Activated naive CD4-positive, alpha-beta T cell treated with anti-CD3 and anti-CD28 coated beads, Interleukin-2, amount 10 ng/mL, durations not matched to agents 7 days and 5 days (primary cell): ENCODE results near the gene ARHGEF4.
A peak's percentile ranks its signal among the peaks of the same experiment; 100 is the strongest.

ENCODE experiments used
- CTCF ChIA-PET: fragments of 350-600 bp; sonication (Branson Sonifier 250); formaldehyde crosslinking; loops from one replicate; lab custom pipeline; 2021; ENCODE audit warnings: antibody characterized with exemption; lab: Charles Lee
- DNase-seq: peaks from one replicate; pipeline ENCODE4 v3.0.0-alpha.2; 2020
- H3K27ac Mint-ChIP-seq: one replicate; pipeline ENCODE4 v1.8.0; 2021; ENCODE audit warnings: mild to moderate bottlenecking, moderate library complexity, mixed read lengths
- H3K27me3 Mint-ChIP-seq: one replicate; pipeline ENCODE4 v1.8.0; 2021; ENCODE audit warnings: mild to moderate bottlenecking, mixed read lengths
- H3K36me3 Mint-ChIP-seq: one replicate; pipeline ENCODE4 v1.8.0; 2021; ENCODE audit warnings: mixed read lengths
- H3K4me1 Mint-ChIP-seq: one replicate; pipeline ENCODE4 v1.8.0; 2021; ENCODE audit warnings: mixed read lengths
- H3K4me3 Mint-ChIP-seq: one replicate; pipeline ENCODE4 v1.8.0; 2021; ENCODE audit warnings: mild to moderate bottlenecking, moderate library complexity, mixed read lengths
- H3K9me3 Mint-ChIP-seq: one replicate; pipeline ENCODE4 v1.8.0; 2021; ENCODE audit warnings: mixed read lengths

ARHGEF4 gene

GRCh38 chr2:131092458-131093005 lies 255.8 kb downstream of the ARHGEF4 start:
- Mint-ChIP-seq H3K4me3 (peak overlapping the region; percentile 87), H3K27ac (peak overlapping the region; percentile 89), H3K36me3 (peaks cover 18% of the 10 kb centered on the region), H3K27me3 (no peaks in the 10 kb centered on the region), H3K4me1 (peaks cover 24% of the 10 kb centered on the region), H3K9me3 (no peaks in the 10 kb centered on the region)
- CTCF ChIA-PET: interaction anchor here (1.4 kb wide), 1 partner anchor 16 kb away, joined by 3 read pairs; no protein-coding TSS in a partner anchor
- no peak for DNase-seq

- H3K36me3 Mint-ChIP-seq: peaks cover 11% of the 10 kb centered on the region
- peak; percentile 88 for DNase-seq
- CTCF ChIA-PET: interaction anchor here (1.4 kb wide), 1 partner anchor 16 kb away, joined by 3 read pairs; no protein-coding TSS in a partner anchor
- H3K27ac Mint-ChIP-seq: peak within 1 kb of the TSS; percentile 93
- no peaks in the 10 kb centered on the region for H3K27me3 Mint-ChIP-seq
- peaks cover 24% of the 10 kb centered on the region for H3K4me1 Mint-ChIP-seq
- peak within 1 kb of the TSS; percentile 87 for H3K4me3 Mint-ChIP-seq
- H3K9me3 Mint-ChIP-seq: no peaks in the 10 kb centered on the region
Observed at GRCh38 chr2:131093006-131093695, 256.4 kb downstream of the ARHGEF4 start, which contains the start of gene FAM168B. FAM168B (minus strand) TSS chr2:131093460; CDS start chr2:131082646, 10,814 bp downstream.

GRCh38 chr2:131093696-131094462 lies 257.2 kb downstream of the ARHGEF4 start:
- H3K4me3 Mint-ChIP-seq: peak overlapping the region; percentile 87
- peak; percentile 22 for DNase-seq
- H3K27me3 Mint-ChIP-seq: no peaks in the 10 kb centered on the region
- peak overlapping the region; percentile 93 for H3K27ac Mint-ChIP-seq
- CTCF ChIA-PET: no interaction called here
- H3K9me3 Mint-ChIP-seq: no peaks in the 10 kb centered on the region
- peaks cover 22% of the 10 kb centered on the region for H3K4me1 Mint-ChIP-seq
- peaks cover 7% of the 10 kb centered on the region for H3K36me3 Mint-ChIP-seq

GRCh38 chr2:131094463-131095281 lies 258.0 kb downstream of the ARHGEF4 start:
- no peaks in the 10 kb centered on the region for H3K27me3 Mint-ChIP-seq
- H3K36me3 Mint-ChIP-seq: peaks cover 3% of the 10 kb centered on the region
- peak overlapping the region; percentile 93 for H3K27ac Mint-ChIP-seq
- no peak for DNase-seq
- H3K9me3 Mint-ChIP-seq: no peaks in the 10 kb centered on the region
- peaks cover 22% of the 10 kb centered on the region for H3K4me1 Mint-ChIP-seq
- H3K4me3 Mint-ChIP-seq: peak overlapping the region; percentile 87
- CTCF ChIA-PET: no interaction called here
